Muscle of arm (tissue), 12 donors: ENCODE results near the gene CDH23. TPM values are rescaled to one million over a fixed set of nuclear protein-coding genes. Genes with fewer than 3 reads are reported as not detected.
A peak's percentile ranks its signal among the peaks of the same experiment; 100 is the strongest.

ENCODE experiments used
- DNase-seq: peaks from one replicate; pipeline ENCODE4 v3.0.0-alpha.2; 2013
- polyA plus RNA-seq, 12 donors: library from polyadenylated mRNA; unstranded; fragments of 120-200 nt; gene quantifications; one replicate each; pipeline ENCODE4 v1.2.1, GENCODE V29; 2013; ENCODE audit not compliant: insufficient read length in 12 of 12

Gene CDH23
- polyA plus RNA-seq, 12 donors: 2.9 to 7.4 (median 4.3) TPM; not detected in 1

- DNase-seq: no peak
Observed at GRCh38 chr10:71392292-71392691, 4.4 kb upstream of the CDH23 start.

- DNase-seq: no peak
Observed at GRCh38 chr10:71392791-71393781, 3.6 kb upstream of the CDH23 start.

DNA sequence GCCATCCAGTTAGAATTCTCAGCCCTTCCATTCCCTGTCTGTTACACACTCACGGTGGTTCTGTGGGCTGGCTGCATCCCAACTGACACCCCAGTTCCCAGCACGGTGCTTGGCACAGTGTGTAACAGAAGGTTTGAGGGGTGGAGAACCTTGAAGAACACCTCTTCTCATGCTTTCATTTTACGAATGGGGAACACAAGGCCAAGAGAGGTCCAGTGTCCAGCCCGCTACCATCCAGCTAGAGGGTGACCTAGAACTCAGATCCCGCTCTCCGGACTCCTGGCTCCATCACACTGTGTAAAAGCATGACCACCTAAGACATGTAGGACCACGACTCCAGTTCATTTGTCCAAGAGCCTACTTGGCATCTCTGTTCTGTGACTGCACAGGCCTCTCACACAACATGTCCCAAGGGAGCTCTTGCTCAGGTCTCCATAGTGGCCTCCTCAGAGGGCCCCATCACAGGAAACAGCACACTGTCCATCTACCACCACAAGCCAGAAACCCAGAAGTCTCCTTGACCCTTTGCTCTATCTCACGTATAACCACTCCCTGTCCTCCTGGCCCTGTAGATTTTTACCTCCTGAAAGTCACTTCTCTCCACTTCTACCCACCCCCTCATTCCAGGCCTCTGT lies 2.8 kb upstream of the CDH23 start:
- no peak for DNase-seq

DNA sequence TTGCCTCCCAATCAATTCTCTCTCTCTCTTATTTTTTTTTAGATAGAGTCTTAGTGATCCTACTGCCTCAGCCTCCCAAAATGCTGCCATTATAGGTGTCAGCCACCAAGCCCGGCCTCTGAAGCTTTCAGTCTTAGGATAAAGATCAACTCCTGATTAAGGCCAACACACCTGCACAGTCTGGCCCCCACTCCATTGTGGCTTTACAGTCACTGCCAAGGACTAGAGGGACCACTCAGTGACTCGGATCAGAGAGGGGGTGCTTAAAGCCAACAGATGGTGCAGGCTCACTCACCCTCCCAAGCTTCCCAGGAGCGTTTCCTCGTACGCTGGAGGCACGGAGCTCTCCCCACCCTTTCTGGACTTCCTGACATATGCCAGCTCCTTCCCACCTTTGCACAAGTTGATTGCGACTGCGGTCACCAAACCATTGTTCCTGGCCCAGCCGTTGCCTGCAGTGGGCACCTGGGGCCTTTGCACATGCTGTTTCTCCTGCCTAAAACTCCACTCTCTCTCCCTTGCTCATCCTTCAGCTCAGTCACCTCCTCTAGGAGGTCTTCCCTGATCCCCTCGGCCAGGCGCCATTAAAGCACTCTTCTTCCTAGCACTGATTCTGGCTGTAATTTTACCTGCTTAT lies 1.7 kb upstream of the CDH23 start:
- no peak for DNase-seq

- DNase-seq: no peak
Observed at GRCh38 chr10:71395621-71396020, 1.1 kb upstream of the CDH23 start.

DNA sequence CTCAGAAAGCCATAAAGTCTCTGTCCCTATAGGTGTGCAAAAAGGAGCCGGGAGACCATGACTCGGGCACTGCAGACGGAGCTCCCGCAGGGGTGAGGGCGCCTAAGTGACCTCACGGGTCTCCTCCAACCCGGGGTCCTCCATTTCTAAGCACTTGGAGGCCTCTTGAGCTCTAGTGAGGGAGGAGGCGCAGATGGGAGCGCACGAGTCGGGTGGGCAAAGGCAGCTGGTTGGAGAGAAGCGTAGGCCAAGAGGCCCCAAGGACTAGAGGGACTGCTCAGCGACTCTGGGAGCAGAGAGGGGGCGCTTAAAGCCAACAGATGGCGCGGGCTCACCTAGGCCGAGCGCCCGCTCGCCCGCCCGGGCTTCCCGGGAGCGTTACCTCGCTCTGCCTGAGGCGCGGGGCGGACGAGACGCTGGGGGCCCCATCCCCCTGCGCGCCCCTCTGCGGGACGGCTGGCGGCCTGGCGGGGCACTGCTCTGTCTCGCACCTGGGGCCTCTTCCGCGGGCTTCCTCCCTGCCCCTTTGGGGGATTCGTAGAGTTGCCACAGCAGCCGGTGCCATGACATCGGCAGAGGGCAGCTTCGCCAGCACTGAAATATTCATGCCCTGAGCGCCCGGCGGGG lies 523 bp upstream of the CDH23 start:
- DNase-seq: peak; percentile 57

GRCh38 chr10:71397296-71398212 lies 834 bp downstream of the CDH23 start:
- DNase-seq: no peak

DNA sequence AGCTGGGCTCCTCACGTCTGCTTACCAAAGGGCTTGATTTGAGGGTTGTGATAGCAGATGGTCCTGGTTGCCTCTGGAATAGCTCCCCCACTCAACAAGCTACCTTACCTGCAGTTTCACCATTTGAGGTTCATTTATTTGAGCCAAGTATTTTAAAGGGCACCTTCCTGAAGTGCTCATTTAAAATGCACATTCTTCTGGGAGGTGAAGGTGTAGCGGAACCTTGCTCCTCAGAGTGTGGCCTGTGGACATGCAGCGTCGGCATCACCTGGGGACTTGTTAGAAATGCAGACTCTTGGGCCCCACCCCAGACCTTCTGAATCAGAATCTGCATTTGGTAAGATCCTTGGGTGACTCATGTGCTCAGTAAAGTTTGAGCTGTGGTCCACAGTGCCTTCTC lies 2.3 kb downstream of the CDH23 start:
- no peak for DNase-seq

- no peak for DNase-seq
Observed at GRCh38 chr10:71399946-71400345, 3.2 kb downstream of the CDH23 start.

DNA sequence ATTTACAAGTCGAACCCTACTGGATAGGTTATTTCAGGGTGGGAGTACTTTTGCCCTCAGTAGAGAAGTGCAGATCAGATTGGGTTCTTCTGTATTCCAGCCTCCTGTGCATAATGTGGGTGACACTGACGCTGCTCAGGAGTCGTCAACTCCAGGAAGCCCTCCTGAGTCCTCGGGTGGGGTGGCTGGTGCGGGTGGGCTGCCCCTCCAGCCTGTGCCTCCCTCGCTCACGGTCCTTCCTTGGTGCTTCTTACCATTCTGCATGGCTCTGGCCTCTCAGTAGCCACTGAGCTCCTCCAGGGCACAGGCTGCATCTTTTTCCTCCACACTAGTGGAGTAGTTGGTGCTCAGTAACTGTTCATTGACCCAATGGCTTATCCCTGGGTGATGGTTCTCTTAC lies 4.3 kb downstream of the CDH23 start:
- DNase-seq: no peak

DNA sequence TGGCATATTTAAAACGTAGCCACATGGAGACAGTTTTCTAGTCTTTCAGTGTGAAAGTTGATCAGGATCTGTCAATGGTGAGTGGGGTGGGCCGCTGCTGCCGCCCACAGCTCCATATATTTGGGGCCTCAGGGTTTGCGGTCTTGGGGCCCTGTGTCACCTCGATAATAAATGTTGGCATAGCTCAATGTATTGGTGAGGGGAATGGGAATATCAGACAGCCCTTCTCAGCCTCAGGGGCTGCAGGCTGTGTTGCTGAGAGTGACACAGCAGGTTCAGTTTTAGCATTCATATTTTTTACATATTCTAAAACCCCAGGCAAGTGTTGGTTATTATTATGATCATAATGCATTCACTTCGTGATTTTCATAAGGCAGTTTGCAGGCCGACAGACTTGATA lies 5.3 kb downstream of the CDH23 start:
- DNase-seq: no peak

DNA sequence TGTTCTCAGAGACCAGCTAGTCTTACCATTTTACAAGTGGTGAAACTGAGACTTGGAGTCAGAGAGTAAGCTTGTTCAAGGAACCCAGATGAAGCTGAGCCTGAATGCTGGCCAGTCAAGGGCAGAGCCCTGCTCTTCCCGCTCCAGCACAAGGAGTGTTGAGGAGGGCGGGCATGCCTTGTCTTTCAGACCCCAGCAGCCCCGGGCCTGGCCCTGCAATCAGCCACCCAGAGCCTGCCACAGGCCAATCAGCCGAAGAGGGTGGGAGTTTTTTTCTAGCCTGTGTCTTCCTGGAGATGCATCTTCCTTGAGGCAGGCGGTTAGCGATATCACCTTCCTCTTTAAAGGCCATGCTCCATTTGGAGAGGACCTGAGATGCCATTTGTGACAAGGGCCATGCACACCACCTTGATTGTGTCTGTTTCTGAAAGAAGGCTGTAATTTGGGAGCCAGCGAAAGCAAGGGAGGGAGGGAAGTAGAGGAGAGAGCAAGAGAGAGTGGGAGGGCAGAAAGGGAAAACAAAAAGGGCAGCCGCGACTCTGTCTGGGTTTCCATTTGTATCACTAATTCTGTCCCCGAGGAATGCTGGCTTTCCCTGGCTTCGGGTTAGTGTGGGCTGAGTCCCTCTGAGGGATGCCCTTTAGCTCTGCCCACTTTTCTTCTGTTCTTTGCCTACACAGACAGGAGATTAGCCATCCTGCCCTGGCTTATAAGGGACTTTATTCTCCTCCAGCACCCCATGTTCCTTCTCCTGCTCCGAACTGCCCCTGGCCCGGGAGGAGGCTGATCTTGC lies 8.0 kb downstream of the CDH23 start:
- no peak for DNase-seq

DNA sequence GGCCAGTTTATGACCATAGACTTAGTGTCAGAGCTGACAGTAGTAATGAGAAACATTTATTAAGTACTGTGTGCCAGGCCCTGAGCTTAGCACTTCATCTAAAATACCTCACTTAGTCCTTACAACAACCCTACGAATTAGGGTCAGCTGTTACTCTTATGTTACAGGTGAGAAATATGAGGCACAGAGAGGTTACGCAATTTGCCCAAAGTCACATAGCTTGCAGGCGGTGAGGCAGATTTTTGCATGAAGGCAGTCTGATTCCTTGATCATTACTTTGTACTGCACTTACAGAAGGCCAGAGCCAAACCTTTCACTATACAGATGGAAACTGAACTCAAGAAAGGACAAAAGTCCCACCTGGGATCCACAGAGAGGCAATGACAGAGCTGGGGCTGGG lies 10.2 kb downstream of the CDH23 start:
- DNase-seq: no peak

- DNase-seq: no peak
Observed at GRCh38 chr10:71408436-71409225, 11.9 kb downstream of the CDH23 start.

DNA sequence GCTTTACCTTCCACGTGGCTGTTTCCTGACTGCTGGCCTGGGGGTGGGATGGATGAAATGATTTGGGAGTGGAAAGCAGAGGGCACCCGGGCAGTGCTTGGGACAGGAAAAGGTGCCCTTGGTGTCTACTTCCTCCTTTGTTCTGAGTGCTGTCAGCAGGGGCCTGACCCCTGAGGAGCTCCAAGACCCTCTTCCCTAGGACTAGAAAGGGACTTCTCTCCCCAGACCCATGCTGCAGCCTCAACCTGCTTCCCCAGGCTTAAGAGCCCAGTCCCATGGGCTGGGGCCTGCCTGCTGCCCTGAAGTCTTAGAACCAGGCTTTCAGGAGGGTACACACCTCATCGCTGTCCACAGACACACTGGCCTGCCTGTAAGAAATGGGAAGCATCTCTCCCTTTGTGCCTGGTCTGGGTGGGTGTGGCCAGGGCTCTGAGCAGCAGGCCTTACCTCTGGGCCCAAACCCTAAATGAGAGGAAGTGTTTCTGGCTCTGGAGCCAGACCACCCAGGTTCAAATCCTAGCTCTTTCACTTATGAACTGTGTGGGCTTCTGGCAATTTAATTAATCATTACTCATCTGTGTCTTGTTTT lies 12.9 kb downstream of the CDH23 start:
- DNase-seq: no peak

GRCh38 chr10:71413581-71413980 lies 16.9 kb downstream of the CDH23 start:
- no peak for DNase-seq

- DNase-seq: no peak
Observed at GRCh38 chr10:71414359-71414758, 17.6 kb downstream of the CDH23 start.

- no peak for DNase-seq
Observed at GRCh38 chr10:71419002-71419540, 22.4 kb downstream of the CDH23 start.

DNA sequence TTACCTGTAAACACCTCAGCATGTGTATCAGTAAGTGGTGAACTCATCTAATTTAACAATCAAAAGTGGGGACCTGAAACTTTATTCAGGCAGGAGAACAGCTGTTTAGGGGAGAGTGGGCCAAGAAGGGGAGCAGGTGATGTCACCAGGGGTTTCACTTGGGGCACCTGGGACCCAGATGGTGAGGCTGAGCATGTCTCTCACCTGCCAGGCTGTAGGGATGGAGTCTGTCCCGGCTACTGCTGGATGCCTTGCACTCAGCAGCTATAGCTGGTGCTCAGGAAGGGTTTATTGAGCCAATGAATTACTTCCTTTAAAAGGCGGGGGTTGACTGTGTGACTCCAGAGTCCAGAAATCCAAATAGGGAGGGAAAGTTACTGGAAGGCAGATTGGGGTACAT lies 23.0 kb downstream of the CDH23 start:
- no peak for DNase-seq
